GM10266 (cell line): ENCODE measurements around the gene PXT1.

Experiments
- DNase-seq: peaks from one replicate; pipeline ENCODE4 v3.0.0; 2012; ENCODE audit errors: extremely low spot score
- TF ChIP-seq, protein P1 (sequence below): IDR thresholded peaks from 2 replicates; pipeline ENCODE4 v1.5.1; 2012; ENCODE audit warnings: mild to moderate bottlenecking, low read depth; ENCODE audit not compliant: control insufficient read depth, insufficient read depth; ENCODE audit errors: missing control alignments

The PXT1 gene

DNA sequence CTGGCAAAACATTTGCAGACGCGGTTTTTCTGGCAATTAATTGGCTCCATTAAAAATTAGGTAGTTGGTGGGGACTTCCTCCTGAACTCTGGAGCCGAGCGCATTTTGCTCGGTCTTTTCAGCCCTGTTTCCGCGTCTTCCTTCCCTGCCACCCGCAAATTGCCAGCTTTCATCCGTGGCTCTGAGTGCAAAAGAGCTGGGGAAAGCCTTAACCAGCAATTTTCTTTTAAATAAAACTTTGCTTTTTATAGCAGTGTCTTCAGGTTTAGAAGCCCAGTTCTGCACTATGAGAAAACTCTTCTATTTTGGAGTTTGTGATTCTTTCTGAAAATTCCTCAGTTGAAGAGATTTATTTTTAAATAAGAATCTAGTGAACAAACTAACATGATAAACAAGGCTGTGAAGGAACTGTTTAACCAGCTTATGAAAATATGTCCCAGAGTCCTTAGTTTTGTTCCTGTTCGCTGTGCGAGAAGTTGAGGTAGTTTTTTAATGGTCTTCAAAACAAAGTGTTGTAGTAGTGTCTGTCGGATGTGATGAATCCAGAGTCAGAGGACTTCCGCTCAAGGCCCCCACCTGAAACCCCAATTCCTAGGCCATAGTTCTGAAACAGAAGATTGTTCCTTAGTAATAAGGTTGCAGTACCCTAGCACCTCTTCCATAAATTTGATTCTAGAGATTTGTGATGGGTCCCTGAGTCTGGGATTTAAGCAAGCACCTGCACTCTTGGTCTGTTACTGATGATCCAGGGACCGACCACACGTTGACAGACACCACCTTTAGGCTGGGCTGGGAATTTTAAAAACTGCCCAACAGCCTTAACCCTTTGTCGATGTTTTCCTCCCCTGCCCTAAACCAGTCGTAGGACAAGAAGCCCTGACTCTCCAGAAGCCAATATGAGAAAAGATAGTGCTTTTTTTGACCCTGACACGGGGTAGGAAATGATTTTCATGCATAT is 1.1 kb upstream of the PXT1 start:
- TF ChIP-seq, protein P1, sequence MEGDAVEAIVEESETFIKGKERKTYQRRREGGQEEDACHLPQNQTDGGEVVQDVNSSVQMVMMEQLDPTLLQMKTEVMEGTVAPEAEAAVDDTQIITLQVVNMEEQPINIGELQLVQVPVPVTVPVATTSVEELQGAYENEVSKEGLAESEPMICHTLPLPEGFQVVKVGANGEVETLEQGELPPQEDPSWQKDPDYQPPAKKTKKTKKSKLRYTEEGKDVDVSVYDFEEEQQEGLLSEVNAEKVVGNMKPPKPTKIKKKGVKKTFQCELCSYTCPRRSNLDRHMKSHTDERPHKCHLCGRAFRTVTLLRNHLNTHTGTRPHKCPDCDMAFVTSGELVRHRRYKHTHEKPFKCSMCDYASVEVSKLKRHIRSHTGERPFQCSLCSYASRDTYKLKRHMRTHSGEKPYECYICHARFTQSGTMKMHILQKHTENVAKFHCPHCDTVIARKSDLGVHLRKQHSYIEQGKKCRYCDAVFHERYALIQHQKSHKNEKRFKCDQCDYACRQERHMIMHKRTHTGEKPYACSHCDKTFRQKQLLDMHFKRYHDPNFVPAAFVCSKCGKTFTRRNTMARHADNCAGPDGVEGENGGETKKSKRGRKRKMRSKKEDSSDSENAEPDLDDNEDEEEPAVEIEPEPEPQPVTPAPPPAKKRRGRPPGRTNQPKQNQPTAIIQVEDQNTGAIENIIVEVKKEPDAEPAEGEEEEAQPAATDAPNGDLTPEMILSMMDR, result no peak
- DNase-seq, result no peak

DNA sequence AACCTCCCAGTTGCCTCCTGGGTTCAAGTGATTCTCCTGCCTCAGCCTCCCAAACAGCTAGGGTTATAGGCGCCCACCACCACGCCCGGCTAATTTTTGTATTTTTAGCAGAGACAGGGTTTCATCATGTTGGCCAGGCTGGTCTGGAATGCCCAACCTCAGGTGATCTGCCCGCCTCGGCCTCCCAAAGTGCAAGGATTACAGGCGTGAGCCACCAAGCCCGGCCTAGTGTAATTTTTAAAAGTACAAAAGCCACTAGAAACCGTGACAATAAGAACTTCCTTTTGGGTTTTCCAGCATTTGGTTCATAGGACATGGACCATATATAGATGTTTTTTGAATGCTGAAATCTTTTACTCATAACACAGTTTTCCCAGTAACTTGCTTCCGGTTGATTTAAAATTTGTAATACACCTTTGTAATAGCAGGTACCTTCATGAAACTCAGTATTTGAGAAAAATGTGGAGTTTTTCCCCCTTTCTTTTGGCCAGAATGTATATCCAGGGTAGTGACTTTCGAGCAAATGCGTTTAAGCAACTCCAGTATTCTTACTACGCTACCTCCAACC is 467 bp downstream of the PXT1 start:
- no peak for DNase-seq
- TF ChIP-seq, protein P1, result no peak

DNA sequence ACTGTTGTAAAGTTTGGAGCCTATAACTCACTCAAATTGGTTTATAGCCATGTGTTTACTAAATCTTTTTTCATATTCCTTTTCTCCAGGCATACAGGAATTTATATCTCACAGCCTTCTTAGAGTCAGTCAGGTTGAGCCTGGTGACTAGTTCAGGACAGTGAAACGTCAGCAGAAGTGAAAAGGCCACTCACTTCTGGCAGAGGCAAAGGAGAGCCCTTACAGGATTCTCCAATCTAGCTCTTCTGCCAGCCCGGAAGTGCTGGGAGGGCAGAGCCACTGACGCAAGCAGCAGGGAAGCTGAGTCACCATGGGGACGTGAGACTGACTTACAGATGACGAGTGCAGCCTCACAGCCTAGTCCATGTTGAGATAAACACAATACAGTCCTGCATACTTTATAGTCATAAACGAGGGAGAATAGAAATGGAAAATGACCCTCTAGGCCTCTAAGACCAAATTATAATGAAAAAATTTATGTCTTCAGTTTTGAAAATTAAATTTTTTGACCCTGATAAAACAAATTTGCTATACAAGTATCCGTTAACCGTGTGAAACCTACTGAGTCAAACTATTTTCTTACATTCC is 1.3 kb downstream of the PXT1 start:
- DNase-seq, result peak; percentile 90
- TF ChIP-seq, protein P1, result no peak

DNA sequence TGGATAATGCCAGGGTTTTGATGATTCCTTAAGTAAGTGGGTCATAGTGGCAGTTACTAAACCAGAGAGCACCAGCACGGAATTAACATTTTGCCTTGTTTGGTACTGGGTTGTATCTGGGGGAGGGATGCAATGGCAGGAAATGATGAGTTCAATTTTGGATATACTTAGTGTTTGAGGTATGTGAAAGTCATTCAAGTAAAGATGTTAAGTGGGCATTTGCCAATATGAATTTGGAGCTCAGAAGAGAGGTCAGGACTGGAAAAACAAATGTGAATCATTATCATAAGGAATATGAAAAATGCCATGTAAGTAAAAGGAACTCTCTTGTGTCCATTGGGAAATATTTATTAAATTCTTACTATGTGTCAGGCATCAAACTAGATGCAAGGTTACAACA is 6.2 kb downstream of the PXT1 start:
- TF ChIP-seq, protein P1, result no peak
- DNase-seq, result no peak

DNA sequence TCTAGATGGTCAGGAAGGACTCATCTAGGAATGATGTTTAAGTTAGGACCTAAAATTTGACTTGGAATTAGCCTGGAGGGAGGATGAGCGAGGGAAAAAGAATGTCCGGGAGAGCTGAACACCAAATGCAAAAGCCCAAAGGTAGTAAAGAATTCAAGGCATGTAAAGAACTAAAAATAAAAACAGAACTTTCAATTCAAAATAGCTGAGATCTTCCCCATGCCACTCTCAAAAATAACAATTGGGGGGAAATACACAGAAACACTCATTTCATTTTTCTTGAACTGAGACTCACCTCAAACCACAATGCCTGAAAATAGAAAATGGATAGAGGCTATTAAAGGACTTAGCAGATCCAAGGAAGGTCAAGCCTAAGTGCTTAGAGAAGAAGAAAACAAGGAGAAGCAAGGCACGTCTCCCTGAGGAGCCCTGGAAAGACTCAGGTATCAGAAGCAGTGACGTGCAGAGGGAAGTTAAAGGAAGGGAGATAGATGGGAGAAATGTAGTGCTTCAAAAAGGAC is 10.4 kb downstream of the PXT1 start:
- TF ChIP-seq, protein P1, result no peak
- DNase-seq, result no peak

DNA sequence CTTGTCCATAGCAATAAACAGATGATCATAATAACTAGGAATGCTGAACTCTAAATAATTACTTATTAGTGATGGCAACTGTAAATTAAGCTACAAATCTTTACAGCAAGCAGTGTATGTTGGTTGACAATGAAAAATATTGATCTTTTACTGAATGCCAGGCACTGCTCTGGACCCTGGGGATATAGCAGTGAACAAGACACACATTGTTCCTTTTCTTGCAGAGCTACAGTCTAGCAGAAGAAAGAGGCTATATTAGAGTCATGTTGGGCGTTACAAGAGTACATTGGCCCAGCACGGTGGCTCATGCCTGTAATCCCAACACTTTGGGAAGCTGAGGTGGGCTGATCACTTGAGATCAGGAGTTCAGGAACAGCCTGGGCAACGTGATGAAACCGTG is 11.5 kb downstream of the PXT1 start:
- TF ChIP-seq, protein P1, result no peak
- DNase-seq, result no peak
